ENCODE data around the gene RNF208.
A peak's percentile ranks its signal among the peaks of the same experiment; 100 is the strongest.

RNF208 gene

DNA sequence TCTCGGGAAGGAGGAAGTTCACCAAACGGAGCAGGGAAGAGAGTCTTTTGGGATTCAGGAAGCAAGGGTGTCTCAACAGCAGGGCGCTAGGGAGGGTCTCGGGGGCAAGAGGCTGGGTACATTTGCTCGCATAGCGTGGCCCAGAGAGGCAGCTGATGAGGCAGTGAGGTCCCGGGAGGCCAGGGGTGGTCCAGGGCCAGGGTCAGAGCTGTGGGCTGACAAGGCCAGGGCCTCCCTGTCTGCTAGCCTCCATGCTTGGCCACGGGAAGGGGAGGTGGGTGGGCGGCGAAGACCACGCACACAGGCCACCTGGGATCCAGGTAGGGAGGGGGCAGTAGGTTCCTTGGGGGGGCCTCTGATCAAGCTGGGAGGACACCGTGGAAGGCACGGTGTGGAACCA, 10.5 kb downstream of the RNF208 start:
- no peak for DNase-seq

DNA sequence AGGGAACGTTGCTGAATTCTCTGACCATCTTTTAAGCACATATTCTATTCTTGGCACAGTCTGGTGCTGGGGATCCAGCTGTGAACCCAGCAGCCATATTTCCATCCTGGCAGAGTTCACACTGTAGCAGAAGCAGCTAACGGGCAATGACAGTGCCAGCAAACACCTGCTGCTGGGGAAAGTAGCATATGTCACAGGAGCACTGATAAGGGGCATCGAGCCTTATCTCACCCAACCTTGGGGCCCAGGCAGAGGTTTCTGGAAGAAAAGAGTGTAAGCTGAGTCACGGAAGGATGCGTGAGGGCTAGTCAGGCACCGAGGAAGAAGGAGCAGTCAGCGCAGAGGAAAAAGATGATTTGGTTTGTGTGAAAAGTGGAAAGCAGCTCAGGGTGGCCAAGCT, 15.4 kb downstream of the RNF208 start:
- DNase-seq = no peak

GRCh38 chr9:137205126-137206069, 16.6 kb downstream of the RNF208 start, which contains the start of the genes NDOR1 and TMEM203:
Gene NDOR1, plus strand, starts transcription at chr9:137205700. Its CDS starts 78 bp downstream, at chr9:137205778.
Gene TMEM203, minus strand, starts transcription at chr9:137205648. Its CDS starts 234 bp downstream, at chr9:137205414.
- DNase-seq = peak; percentile 95

DNA sequence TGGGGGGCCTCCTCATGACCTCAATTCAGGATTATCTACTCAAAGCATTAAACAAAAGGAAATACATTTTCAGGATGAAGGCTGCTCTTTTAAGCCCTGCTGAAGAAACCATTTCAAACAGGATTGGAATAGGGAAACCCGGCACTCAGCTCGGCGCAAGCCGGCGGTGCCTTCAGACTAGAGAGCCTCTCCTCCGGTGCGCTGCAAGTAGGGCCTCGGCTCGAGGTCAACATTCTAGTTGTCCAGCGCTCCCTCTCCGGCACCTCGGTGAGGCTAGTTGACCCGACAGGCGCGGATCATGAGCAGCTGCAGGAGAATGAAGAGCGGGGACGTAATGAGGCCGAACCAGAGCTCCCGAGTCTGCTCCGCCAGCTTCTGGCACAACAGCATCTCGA, 17.3 kb downstream of the RNF208 start:
- no peak for DNase-seq

DNA sequence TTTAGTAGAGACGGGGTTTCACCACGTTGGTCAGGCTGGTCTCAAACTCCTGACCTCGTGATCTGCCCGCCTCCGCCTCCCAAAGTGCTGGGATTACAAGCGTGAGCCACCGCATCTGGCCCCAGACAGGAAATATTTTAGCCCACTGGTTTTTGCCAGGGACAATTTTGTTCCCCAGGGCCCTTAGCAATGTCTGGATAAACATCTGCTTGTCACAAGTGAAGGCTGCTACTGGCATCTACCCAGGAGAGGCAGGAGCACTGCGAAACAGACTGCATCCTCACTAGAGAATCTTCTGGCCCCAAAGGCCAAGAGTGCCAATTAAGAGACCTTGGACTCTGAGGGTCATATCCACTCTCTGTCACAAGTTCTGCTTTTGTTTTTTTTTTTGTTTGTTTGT, 19.1 kb downstream of the RNF208 start:
- DNase-seq = no peak

- DNase-seq = no peak
These were observed 20.7 kb downstream of the RNF208 start for GRCh38 chr9:137201205-137201868.

DNA sequence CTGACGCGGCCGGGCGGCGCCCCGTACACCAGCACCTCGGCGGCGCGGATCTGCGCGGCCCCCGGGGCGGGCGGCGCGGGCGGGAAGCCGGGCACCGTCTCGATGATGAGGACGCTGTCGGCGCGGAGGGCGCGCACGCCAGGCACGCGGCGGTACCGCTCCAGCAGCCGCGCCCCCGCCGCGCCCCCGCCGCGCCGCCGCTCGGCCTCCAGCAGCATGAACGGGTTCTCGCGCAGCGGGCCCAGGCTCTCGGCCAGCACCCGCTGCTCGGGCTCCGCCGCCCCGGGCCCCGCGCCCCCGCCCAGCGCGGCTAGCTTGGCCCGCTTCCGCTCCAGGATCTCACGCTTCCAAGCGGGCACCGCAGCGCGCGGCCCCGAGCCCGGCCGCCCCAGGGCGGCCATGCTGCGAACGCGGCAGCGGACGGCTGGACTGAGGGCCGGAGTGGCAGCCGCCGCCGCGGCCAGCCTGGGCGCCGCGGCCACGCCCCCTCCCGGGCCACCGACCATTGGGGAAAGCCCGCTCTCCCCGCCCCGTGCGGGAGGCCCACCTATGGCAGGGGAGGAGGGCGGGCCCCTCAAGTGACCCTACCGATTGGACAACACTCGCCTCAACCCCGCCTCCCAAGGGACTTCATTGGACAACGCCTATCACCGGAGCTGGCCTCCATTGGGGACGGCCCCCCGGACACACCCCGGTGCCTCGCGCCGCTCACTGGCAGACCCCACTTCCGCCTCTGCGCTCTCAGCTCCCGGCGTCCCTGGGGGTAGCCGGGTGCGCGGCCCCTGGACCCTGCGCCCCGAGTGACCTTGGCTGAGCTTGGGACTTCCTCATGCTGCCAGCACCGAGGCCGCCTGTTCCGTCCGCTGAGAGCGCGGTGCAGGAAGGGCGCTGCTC, 21.5 kb downstream of the RNF208 start, which contains the start of gene TPRN:
Gene TPRN (minus strand): TSS at position 431 of the 894 bp plus-strand sequence. CDS start 30 bp downstream, at position 401.
- DNase-seq = peak; percentile 99

GRCh38 chr9:137199411-137200121, 22.5 kb downstream of the RNF208 start:
- no peak for DNase-seq

DNA sequence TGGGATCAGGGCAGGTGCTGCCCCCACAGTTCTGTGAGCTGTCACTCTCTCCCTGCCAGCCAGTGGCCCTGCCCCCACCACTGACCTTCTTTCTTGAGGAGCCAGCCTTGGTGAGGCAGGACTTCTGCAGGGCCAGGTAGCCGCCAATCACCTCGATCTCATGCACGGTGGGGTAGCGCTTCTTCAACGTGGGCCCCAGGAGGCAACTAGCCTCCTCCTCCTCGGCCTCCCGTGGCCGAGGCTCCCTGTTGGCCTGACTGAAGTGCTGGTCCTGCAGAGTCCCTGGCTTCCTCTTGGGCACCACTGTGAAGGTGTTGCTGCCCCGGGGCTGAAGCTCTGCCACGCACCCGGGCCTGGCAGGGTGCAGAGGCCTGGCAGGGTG, 23.1 kb downstream of the RNF208 start:
- no peak for DNase-seq

GRCh38 chr9:137198051-137198901, 23.8 kb downstream of the RNF208 start:
- no peak for DNase-seq

- no peak for DNase-seq
These were observed 26.4 kb downstream of the RNF208 start for GRCh38 chr9:137195525-137196220.

DNA sequence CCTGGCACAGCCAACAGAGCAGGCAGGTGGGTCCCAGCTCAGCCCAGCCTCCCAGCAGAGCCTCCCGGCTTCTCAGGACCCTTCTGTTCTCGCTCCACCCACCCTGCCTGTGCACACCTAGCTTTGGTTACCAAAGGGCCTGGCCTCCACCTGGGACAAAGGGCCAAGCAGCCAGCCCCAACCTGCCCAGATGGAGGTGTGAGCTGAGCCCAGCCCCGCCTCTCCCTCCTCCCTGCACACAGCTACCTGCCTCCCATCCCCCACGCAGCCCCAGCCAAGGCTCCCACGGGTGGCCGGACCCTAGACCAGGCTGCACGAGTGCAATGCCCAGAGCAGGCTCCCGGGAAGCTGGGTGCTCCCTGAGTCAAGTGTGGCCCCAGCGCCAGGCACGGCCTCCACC, 27.1 kb downstream of the RNF208 start:
- no peak for DNase-seq

- DNase-seq = no peak
These were observed 27.7 kb downstream of the RNF208 start for GRCh38 chr9:137194388-137194787.

GRCh38 chr9:137193771-137194170, 28.3 kb downstream of the RNF208 start:
- no peak for DNase-seq

- DNase-seq = no peak
These were observed 29.2 kb downstream of the RNF208 start for GRCh38 chr9:137192859-137193258.

DNA sequence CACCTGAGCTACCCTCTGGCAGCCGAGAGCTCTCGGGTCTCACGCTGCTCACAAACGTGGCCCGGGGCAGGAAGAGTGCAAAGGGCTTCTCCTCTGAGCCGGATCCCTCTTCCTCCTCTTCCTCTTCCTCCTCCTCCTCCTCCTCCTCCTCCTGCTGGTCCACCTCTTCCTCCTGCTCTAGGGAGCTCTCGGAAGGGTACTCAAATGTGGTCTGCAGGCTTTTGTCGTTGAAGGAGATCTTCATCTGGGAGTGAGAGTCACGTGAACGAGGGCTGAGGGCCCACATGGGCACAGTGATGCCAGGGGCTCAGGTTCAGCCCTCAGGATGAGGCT, 29.6 kb downstream of the RNF208 start:
- DNase-seq = no peak

GRCh38 chr9:137191691-137192447, 30.2 kb downstream of the RNF208 start:
- no peak for DNase-seq

DNA sequence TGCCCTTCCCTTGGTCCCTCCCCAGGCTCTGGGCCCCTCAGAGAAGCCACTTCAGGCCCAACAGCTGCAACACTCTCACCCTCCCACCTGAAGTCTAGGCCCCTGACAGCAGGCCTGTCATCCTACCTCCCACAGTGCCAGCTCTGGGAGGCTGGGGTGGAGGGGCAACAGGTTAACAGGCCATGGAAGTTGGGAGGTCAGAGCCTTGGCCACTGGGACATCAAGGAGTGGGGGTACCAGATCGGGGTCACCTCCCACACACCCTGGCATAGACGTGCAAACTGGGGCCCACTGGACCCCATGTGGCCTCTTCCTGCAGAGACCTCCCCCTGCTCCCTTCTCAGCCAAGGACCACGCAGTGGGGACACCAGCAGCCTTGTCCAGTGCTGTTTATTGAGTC, 30.8 kb downstream of the RNF208 start:
- no peak for DNase-seq

DNA sequence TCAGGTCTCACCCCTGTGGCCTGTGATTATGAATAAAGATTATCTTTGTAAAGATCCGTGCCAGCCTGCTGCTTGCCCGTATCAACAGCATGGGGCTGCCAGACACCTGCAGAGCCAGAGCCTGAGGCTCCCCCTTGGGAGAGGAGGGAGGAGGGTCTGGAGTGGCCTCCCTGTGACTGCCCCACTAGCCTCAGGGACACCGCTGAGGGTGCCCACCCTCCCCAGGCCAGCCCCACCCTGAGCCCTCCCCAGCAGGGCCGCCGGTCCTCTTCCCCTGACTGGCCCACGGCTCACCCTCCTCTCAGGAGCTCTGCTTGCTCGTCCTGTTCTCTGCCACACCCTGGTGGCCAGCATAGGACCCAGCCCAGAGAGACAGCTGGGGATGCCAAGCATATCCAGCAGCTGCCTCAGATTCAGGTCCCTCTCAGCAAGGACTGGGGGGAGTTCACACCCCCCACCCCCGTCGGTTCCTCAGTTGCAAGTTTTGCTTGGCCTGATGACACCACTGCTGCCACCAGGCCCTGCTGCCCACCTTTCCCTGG, 31.7 kb downstream of the RNF208 start:
- no peak for DNase-seq
